ENCODE measurements around the gene FCER2.

FCER2 gene

DNA sequence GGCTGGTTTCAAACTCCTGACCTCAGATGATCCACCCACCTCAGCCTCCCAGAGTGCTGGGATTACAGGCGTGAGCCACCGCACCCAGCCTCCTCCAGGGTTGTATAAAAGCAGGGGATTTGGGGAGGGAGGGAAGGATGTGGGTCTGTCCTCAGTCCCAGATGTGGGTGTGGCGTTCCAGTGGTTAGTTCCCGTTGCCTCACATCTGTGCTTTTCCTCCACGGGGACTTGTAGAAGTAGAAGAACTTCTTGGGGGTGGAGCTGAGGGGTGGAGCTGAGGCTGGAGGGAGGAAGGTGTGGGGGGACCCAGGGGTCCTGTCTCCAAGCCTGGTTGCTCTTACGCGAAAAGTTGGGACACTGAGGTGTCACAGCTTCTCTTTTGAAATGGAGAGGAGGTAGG lies 25.6 kb downstream of the FCER2 start:
- DNase-seq: no peak

DNA sequence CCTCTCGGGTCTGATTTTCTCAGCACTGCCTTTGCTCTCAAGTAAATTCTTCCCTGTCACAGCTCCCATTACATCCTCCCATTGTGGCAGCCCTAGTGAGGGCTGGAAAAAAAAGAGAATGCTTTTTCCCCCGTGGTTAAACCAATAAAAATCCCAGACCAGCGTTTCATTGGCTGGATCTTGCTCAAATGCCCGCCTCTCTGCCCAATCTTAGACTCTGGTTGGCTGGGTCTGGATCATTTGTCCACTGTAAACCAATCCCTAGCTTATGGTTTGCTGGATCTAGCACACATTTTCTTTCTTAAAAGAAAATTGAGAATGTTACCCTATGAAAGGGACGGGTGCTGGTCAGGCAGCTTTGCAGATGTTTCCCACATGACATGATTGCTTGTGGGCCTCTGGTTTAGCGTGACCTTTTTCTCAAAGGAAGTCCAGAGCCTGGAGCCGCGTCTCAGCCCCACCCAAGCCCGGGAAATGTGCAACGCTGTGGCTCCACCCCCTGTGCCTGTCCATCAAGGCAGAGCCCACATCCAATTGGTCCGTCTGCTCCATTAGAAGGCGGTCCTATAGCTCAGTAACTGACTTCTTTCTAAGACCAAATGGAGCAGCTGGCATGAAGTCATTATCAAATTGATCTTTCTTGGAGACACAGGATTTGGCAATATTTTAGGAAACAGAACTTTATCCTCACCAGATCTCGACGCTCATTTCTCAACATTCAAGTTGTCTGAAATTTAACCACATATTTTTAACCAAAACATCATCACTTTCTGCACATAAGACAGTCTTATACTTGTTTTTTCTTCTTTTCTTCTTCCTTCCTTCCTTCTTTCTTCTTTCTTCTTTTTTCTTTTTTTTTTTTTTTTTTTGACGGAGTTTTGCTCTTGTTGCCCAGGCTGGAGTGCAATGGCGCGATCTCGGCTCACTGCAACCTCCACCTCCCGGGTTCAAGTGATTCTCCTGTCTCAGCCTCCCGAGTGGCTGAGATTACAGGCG lies 27.6 kb downstream of the FCER2 start:
- DNase-seq: peak; percentile 89

DNA sequence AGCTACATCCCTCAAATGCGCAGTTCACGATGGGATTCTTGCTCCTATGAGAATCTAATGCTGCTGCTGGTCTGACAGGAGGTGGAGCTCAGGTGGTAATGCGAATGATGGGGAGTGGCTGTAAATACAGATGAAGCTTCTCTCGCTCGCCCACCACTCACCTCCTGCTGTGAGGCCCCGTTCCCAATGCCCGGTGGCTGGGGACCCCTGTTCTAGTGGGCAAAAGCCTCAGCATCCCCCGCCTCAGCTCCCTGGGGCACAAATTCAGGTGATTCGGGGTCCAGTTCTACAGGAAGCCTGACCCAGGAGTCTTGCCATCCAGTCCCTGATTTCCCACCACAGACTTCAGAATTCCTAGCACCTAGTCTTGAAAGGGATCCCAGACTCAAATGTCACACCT lies 29.4 kb downstream of the FCER2 start:
- no peak for DNase-seq

- no peak for DNase-seq
Measured at GRCh38 chr19:7670790-7671189, 31.1 kb downstream of the FCER2 start.

- DNase-seq: peak; percentile 60
Measured at GRCh38 chr19:7670150-7670783, 31.7 kb downstream of the FCER2 start.

DNA sequence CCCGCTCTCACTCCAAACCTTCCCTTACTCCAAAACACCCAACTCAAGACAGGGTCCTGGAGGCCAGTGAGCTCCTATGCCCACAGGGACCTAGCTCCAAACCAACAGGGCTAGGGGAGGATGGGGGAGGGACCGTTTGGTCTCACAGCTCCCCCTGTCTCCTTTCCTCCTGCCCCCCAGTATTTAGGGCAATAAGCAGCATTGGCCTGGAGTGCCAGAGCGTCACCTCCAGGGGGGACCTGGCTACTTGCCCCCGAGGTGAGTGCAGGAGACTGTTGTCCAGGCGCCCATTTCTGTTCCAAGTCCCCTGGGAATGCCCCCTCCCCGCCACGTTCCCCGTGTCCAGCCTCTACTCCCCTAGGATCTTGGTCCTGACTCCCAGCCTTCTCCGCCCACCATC lies 32.3 kb downstream of the FCER2 start:
- no peak for DNase-seq

- DNase-seq: no peak
Measured at GRCh38 chr19:7668842-7669241, 33.1 kb downstream of the FCER2 start, which contains the start of gene RETN. TSS of gene RETN (plus strand) at chr19:7669049. CDS start at chr19:7669327, 278 bp downstream.

GRCh38 chr19:7665076-7665475 lies 36.9 kb downstream of the FCER2 start:
- DNase-seq: peak; percentile 89

DNA sequence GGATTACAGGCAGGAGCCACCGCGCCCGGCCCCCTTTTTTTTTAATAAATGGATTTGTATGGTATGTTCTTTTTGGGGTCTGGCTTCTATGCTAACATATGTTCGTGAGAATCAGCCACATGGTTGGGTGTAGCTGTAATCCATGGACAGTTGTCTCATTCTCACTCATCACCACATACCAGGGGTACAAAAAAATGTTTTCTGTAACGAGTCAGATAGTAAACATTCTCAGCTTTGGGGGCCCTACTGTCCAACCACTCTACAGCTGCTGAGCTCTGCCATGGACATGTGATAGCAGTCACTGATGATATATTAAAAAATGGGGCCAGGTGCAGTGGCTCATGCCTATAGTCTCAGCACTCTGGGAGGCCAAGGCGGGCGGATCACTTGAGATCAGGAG lies 38.2 kb downstream of the FCER2 start:
- DNase-seq: no peak

DNA sequence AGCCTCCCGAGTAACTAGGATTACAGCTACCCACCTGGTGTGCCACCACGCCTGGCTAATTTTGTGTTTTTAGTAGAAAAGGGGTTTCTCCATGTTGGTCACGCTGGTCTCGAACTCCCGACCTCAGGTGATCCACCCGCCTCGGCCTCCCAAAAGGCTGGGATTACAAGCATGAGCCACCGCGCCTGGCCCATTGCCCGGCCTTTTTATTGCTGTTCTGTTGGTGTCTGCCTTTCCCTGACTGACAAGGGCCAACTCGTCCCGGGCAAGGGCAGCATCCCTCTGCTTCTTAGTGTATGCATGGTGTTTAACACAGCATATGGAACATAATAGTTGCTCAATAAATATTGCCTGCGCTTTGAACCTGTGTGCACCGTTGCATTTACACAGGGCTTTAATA lies 39.3 kb downstream of the FCER2 start:
- no peak for DNase-seq

GRCh38 chr19:7661744-7662538 lies 40.0 kb downstream of the FCER2 start:
- no peak for DNase-seq

DNA sequence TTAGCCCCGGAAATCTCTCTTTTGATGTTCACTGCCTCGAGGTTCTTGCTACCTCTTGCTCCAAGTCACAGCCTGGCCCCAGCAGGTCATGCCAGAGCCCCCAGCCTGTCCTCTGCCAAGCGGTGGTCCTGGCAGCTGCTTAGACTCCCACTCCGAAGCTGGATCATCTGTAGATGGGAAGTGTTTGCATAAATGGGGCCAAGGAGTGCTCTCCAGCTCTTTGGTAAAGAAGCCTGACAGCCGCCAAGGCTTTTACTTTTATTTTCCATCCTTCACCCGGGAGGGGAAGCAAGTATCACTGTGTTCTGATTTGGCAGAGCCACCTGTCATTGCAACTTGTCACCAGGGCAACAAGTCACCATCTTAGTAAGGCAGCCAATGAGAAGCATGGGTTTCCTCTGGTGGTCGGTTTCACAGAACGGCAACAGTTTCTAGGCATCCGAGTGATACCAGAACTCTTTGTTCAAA lies 43.7 kb downstream of the FCER2 start:
- DNase-seq: peak; percentile 66

DNA sequence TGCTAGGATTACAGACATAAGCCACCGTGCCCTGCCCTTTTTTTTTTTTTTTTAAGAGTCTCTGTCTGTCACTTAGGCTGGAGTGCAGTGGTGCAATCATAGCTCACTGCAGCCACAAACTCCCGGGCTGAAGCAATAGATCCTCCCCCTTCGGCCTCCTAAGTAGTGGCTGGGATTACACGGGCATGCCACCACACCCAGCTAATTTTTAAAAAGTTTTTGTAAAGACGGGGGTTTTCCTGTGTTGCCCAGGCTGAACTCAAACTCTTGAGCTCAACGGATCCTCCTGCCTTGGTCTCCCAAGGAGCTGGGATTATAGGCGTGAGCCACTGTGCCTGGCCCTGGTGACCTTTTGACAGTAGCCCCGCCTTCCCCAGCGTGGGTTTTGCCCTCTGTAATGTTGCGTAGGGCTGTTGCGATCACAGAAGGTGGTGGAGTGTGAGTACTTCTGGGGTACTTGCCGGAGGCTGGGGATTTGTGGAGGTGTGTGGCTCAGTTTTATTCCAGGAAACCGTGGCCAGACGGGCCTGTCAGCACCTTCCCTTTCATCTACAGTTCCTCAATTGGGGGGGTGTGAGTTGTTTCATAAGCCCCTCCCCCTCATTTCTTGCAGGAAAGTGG lies 44.7 kb downstream of the FCER2 start:
- DNase-seq: peak; percentile 27

- no peak for DNase-seq
Measured at GRCh38 chr19:7655581-7655980, 46.4 kb downstream of the FCER2 start.

DNA sequence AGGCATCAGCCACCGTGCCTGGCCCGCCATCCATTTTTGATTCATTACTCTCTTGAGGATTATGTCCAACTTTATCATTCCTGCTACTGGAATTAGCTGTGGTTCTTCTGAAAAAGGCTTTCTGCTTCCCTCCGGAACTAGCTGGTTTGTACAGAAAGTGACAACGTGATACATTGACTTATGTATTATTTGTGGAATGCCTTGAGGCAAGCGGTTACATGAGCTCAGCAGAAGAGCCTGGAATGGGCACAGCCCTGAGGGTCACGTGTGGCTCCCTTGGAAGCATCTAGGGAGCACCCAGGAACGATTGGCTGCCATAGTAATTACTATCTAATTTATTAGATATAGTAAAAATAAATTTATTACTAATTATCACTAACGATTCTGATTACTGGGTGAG lies 47.5 kb downstream of the FCER2 start:
- no peak for DNase-seq

GRCh38 chr19:7652061-7652641 lies 49.8 kb downstream of the FCER2 start:
- peak; percentile 86 for DNase-seq

GRCh38 chr19:7650148-7650547 lies 51.8 kb downstream of the FCER2 start:
- DNase-seq: no peak

- no peak for DNase-seq
Measured at GRCh38 chr19:7648265-7649014, 53.5 kb downstream of the FCER2 start.

GRCh38 chr19:7647156-7647555 lies 54.8 kb downstream of the FCER2 start:
- DNase-seq: no peak

GRCh38 chr19:7646426-7646700 lies 55.6 kb downstream of the FCER2 start:
- DNase-seq: no peak

GRCh38 chr19:7645656-7646425 lies 56.1 kb downstream of the FCER2 start:
- DNase-seq: no peak

Measured in RPMI8226 (cell line).